ENCODE results near the gene EEF1AKMT1. TPM values are rescaled to one million over a fixed set of nuclear protein-coding genes. Genes with fewer than 3 reads are reported as not detected.
"Not testable (repeated sequence)": the region's sequence is repeated elsewhere in the genome, so short reads cannot be mapped to it uniquely, and the experiment has no call there.

EEF1AKMT1 gene
- polyA plus RNA-seq, 6 donors from 2014 or later = 5.5 to 14.8 (median 12.2) TPM

DNA sequence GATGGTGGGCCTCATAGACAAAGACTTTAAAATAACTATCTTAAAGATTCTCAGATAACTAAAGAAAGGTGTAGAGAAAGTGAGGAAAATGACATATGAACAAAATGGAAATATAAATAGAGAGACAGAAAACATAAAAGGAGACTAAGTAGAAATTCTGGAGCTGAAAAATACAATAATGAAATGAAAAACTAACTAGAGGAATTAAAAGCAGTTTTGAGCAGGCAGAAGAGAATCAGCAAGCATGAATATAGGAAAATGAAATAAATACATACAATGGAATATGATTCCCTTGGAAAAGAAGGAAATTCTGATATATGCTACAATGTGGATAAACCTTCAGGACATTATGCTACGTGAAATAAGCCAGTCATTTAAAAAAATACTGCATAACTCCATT is 3.9 kb downstream of the EEF1AKMT1 start:
- no peak for DNase-seq
- H3K4me1 Mint-ChIP-seq = peaks cover 17 to 26% (median 21%) of the 10 kb centered on the region in 3 donors
- no peak for ATAC-seq (ENCODE audit: low read depth in 2 of 2)
- peaks cover 24 to 30% of the 10 kb centered on the region in 2 donors for H3K36me3 Mint-ChIP-seq
- peaks cover 9 to 35% (median 27%) of the 10 kb centered on the region in 7 donors for H3K9me3 Mint-ChIP-seq
- peak overlapping the region in 2 of 8 donors; percentile 2 to 53 for H3K4me3 Mint-ChIP-seq
- no peaks in the 10 kb centered on the region for H3K27me3 Mint-ChIP-seq
- H3K27ac Mint-ChIP-seq = no peak overlapping the region

DNA sequence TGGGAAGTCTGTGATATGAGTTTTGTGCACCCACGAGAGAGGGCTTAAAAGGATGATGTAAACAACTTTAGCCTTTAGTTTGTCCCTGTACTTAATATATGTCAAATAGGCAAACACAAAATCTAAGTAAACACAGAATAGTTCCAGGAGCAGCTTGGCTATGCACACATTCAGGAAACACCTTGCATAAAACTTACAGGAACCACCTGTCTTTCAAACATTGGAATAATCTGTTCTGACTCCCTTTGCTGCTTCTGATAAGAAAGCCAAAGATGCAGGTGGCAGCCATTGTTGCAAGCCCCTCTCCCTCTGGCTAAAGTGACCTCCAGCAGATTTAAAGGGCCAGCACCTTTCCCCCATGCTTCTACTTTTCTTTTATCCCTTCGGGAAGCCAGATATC is 4.7 kb downstream of the EEF1AKMT1 start:
- no peak for DNase-seq

DNA sequence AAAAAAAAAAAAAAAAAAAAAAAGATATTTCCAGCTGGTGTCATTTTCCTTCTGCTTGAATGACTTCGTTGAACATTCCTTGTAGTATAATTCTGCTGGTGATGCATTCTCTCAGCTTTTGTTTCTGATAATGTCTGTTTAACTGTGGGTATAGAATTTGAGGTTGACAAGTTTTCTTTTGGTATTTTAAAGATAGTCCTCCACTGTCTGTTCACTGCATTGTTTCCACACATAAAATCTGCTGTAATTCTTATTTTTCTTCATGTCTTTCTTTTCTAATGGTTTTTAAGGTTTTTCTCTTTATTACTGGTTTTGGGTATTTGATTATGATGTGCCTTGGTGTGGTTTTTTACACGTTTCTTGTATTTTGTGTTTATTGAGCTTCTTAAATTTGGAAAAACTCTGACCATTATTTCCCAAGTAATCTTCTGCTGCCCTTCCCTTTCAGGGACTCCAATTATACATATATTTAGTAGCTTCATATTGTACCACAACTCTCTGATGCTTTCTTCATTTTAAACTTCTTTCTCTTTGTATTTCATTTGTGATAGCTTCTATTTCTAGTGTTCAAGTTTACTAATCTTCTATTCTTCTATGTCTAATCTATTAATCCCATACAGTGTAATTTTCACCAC is 6.3 kb downstream of the EEF1AKMT1 start:
- no peak overlapping the region for H3K4me3 Mint-ChIP-seq
- H3K9me3 Mint-ChIP-seq = peaks cover 9 to 35% (median 27%) of the 10 kb centered on the region in 7 donors
- H3K27ac Mint-ChIP-seq = peak overlapping the region in 1 of 6 donors; percentile 2
- peaks cover 7 to 9% (median 8%) of the 10 kb centered on the region in 3 donors for H3K4me1 Mint-ChIP-seq
- H3K36me3 Mint-ChIP-seq = peaks cover 24 to 30% of the 10 kb centered on the region in 2 donors
- ATAC-seq (ENCODE audit: low read depth in 2 of 2) (no peak), DNase-seq (no peak)
- H3K27me3 Mint-ChIP-seq = no peaks in the 10 kb centered on the region

More for the DNA sequence above, 4.7 kb downstream of the EEF1AKMT1 start:
- Mint-ChIP-seq H3K27ac (no peak overlapping the region), H3K9me3 (peaks cover 9 to 35% (median 27%) of the 10 kb centered on the region in 7 donors), H3K4me3 (no peak overlapping the region), H3K27me3 (no peaks in the 10 kb centered on the region), H3K36me3 (peaks cover 24 to 30% of the 10 kb centered on the region in 2 donors), H3K4me1 (peaks cover 20 to 21% (median 21%) of the 10 kb centered on the region in 3 donors)
- ATAC-seq (ENCODE audit: low read depth in 2 of 2) = no peak

DNA sequence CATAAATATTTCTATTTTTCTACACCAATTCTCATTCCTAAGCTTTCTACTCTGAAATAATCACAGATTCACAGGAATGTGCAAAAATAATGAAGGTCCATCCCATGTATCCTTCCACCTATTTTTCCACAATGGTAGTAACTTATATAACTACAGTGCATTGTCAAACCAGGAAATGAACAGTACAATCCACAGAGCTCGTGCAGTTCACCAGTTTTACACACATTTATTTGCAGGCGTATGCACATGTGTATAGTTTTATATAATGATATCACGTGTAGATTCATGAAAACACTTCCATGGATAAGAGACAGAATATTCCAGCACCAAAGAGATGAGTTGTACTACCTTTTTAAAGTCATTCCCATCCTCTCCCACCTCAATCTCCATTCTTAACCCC is 12.9 kb downstream of the EEF1AKMT1 start:
- H3K27me3 Mint-ChIP-seq = no peaks in the 10 kb centered on the region
- ATAC-seq (ENCODE audit: low read depth in 2 of 2) = no peak
- no peak for DNase-seq
- H3K27ac Mint-ChIP-seq = no peak overlapping the region
- peaks cover 0 to 6% (median 0%) of the 10 kb centered on the region in 3 donors for H3K4me1 Mint-ChIP-seq
- peaks cover 0 to 32% (median 7%) of the 10 kb centered on the region in 7 donors for H3K9me3 Mint-ChIP-seq
- peaks cover 11 to 15% of the 10 kb centered on the region in 2 donors for H3K36me3 Mint-ChIP-seq
- H3K4me3 Mint-ChIP-seq = no peak overlapping the region

DNA sequence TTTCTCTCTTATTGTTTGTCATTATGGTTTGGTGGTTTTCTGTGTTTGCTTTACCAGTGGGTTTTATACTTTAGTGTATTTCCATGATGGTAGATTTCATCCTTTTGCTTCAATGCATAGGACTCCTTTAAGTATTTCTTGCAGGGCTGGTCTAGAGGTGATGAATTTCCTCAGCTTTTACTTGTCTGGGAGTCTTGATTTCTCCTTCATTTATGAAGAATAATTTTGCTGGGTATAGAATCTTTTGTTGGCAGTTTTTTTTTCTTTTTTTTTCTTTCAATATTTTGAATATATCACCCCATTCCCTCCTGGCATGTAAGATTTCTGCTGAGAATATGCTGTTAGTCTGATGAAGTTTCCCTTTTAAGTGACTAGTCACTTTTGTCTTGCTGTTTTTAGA is 19.8 kb downstream of the EEF1AKMT1 start:
- H3K27ac Mint-ChIP-seq = no peak overlapping the region
- H3K4me3 Mint-ChIP-seq = no peak overlapping the region
- ATAC-seq (ENCODE audit: low read depth in 2 of 2) = no peak
- H3K4me1 Mint-ChIP-seq = no peaks in the 10 kb centered on the region
- H3K9me3 Mint-ChIP-seq = peaks cover 23 to 80% (median 61%) of the 10 kb centered on the region in 7 donors
- DNase-seq = no peak
- H3K27me3 Mint-ChIP-seq = no peaks in the 10 kb centered on the region
- H3K36me3 Mint-ChIP-seq = peaks cover 23 to 56% of the 10 kb centered on the region in 2 donors

DNA sequence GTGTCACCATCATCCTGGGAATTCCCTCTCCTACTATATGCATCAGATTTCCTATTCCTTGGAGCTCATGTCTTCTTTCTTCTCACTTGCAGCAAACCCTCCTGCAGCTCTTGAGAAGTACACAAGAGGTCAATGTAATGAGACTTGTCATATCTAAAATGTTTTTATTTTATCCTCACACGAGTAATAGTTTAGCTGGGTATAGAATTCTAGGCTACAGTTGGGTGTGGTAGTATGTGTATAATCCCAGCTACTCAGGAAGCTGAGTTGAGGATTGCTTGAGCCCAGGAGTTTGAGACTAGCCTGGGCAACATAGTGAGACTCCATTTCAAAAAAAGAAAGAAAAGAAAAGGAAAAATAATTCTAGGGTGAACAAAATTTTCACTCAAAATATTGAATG is 24.4 kb downstream of the EEF1AKMT1 start:
- H3K27me3 Mint-ChIP-seq = no peaks in the 10 kb centered on the region
- peaks cover 24 to 82% (median 62%) of the 10 kb centered on the region in 7 donors for H3K9me3 Mint-ChIP-seq
- peaks cover 27 to 62% of the 10 kb centered on the region in 2 donors for H3K36me3 Mint-ChIP-seq
- H3K4me3 Mint-ChIP-seq = no peak overlapping the region
- H3K27ac Mint-ChIP-seq = no peak overlapping the region
- DNase-seq = no peak
- no peaks in the 10 kb centered on the region for H3K4me1 Mint-ChIP-seq
- ATAC-seq (ENCODE audit: low read depth in 2 of 2) = no peak

DNA sequence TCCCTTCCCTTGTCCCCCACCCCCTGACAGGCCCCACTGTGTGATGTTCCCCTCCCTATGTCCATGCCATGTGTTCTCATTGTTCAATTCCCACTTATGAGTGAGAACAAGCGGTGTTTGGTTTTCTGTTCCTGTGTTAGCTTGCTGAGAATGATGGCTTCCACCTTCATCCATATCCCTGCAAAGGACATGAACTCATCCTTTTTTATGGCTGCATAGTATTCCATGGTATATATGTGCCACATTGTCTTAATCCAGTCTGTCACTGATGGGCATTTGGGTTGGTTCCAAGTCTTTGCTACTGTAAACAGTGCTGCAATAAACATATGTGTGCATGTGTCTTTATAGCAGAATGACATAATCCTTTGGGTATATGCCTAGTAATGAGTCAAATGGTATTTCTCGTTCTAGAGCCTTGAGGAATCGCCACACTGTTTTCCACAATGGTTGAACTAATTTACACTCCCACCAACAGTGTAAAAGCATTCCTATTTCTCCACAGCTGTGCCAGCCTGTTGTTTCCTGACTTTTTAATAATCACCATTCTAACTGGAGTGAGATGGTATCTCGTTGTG is 29.8 kb downstream of the EEF1AKMT1 start:
- not testable (repeated sequence) for DNase-seq; H3K4me1 Mint-ChIP-seq; ATAC-seq (ENCODE audit: low read depth in 2 of 2); H3K27ac Mint-ChIP-seq; H3K4me3 Mint-ChIP-seq; H3K27me3 Mint-ChIP-seq
- peaks cover 15 to 19% of the 10 kb centered on the region in 2 donors for H3K36me3 Mint-ChIP-seq
- H3K9me3 Mint-ChIP-seq = peaks cover 0 to 39% (median 23%) of the 10 kb centered on the region in 7 donors

DNA sequence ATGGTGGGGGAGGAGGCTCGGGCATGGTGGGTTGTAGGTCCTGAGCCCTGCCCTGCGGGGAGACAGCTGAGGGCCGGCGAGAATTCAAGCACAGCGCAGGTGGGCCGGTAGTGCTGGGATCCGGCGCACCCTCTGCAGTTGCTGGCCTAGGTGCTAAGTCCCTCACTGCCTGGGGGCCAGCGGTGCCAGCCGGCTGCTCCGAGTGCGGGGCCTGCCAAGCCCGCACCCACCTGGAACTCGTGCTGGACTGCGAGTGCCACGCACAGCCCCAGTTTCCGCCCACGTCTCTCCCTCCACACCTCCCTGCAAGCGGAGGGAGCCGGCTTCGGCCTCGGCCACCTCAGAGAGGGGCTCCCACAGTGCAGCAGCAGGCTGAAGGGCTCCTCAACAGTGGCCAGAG is 33.7 kb downstream of the EEF1AKMT1 start:
- no peak overlapping the region for H3K4me3 Mint-ChIP-seq
- peaks cover 0 to 7% of the 10 kb centered on the region in 2 donors for H3K36me3 Mint-ChIP-seq
- peaks cover 0 to 25% (median 10%) of the 10 kb centered on the region in 7 donors for H3K9me3 Mint-ChIP-seq
- no peaks in the 10 kb centered on the region for H3K4me1 Mint-ChIP-seq
- no peak for DNase-seq
- H3K27ac Mint-ChIP-seq = no peak overlapping the region
- H3K27me3 Mint-ChIP-seq = no peaks in the 10 kb centered on the region
- ATAC-seq (ENCODE audit: low read depth in 2 of 2) = no peak

DNA sequence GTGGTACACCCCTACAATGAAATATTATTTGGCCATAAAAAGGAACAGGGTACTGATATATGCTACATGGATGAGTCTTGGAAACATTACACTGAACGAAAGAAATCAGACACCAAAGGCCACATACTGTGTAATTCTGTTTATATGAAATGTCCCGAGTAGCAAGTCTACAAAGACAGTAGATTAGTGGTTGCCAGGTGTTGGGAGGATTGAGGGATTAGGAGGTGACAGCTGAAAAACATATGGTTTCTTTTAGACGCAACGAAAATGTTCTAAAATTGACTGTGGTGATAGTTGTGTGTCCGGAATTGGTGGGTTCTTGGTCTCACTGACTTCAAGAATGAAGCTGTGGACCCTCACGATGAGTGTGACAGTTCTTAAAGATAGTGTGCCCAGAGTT is 35.1 kb downstream of the EEF1AKMT1 start:
- Mint-ChIP-seq H3K9me3 (peaks cover 0 to 14% (median 2%) of the 10 kb centered on the region in 7 donors), H3K4me1 (no peaks in the 10 kb centered on the region), H3K27me3 (no peaks in the 10 kb centered on the region), H3K27ac (no peak overlapping the region), H3K36me3 (peaks cover 0 to 7% of the 10 kb centered on the region in 2 donors), H3K4me3 (no peak overlapping the region)
- ATAC-seq (ENCODE audit: low read depth in 2 of 2) = no peak
- DNase-seq = no peak

DNA sequence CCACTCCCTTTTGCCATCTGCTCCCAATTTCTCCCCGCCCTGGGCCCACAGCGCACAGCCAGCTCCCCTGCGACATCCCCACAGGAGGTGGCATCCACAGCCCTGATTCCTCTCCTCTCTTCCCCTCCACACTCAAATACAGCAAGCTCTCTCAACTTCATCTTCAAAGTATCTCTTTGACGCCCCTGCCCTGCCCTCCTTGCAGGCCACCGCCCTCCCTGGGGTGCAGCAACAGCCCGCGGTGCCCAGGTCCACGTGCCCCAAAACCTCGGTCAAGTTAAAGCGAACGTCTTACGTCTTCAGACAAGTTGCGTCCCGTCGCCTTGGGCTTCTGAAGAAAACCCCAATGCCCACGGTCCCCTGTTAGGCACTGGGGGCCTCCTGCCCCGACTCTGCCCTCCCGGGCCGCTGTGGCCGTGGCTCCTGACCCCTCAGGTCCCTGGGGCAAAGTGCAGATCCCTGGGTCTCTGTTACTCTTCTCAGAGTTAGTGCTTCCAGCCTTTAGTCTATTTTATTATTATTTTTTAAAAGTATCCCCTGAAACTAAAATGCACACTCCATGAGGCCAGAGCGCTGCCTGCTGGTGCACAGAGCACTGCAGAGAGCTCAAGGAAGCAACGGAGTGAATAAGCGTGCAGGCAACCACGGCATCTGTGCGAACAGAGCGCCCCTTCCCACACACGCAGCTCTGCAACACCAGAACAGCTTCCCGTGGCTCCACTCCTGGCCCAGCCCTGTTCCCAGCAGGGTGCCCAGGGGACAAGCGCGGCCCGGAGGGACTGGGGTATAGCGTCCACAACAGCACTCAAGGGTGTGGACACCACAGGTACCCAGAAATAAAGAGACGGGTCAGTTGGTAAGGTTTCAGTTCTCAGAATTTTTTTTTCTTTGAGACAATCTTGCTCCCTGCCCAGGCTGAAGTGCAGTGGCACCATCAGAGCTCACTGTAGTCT is 43.9 kb downstream of the EEF1AKMT1 start:
- Mint-ChIP-seq H3K36me3 (peaks cover 7 to 13% of the 10 kb centered on the region in 2 donors), H3K27ac (no peak overlapping the region), H3K27me3 (no peaks in the 10 kb centered on the region), H3K4me1 (no peaks in the 10 kb centered on the region), H3K9me3 (peaks cover 0 to 5% (median 0%) of the 10 kb centered on the region in 7 donors), H3K4me3 (no peak overlapping the region)
- DNase-seq (no peak), ATAC-seq (ENCODE audit: low read depth in 2 of 2) (no peak)

DNA sequence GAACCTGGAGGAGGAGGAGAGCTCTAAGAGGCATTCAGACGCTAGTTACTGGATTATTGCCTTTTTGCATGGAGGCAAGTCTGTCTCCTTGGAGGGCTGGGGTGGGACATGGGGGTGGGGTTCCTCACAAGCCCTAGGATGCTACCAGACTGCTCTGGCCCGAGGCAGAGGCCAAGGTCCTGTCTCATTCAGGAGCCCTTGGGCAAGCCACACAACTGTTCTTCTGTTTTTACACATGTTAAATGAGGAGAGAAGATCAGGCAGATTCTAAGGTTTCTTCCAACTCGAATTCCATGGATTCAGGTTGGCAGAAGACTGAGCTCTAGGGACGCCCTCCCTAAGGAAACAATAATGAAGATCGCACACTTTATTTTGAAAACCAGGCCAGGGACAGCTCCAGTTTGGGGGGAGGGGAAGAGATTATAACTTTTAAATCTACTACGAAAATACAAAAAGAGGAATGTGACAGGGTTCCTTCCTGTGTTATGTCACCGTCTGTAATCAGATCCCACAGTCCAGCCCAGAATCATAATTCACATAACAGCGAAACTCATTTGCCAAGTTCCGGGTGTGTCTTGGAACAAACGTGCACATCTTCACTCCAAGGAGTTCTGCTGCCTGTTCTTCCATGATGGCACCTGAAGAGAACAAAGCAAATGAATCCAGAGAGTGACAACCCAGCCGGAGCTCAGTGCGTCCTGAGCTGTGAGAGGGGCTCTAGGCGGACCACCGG is 45.0 kb downstream of the EEF1AKMT1 start:
- Mint-ChIP-seq H3K27me3 (no peaks in the 10 kb centered on the region), H3K36me3 (peaks cover 7 to 13% of the 10 kb centered on the region in 2 donors), H3K4me3 (no peak overlapping the region), H3K27ac (no peak overlapping the region), H3K9me3 (peaks cover 0 to 5% (median 0%) of the 10 kb centered on the region in 7 donors), H3K4me1 (no peaks in the 10 kb centered on the region)
- no peak for DNase-seq
- ATAC-seq (ENCODE audit: low read depth in 2 of 2) = no peak

DNA sequence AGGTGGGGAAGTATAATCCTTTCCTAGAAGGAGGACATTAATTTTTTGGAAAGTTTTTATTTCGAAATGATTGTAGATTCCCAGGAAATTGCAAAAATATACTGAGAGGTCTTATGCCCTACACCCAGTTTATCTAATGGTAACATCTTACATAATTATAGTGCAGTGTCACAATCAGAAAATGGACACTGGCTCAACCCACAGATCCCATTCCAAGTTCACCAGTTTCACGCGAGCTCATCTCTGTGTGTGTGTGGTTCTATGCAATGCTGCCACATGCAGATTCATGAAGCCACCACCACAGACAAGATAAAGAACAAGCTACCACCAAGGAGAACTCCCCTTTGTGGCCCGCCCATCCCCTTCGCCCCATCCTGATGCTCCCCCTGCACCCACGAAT is 45.9 kb downstream of the EEF1AKMT1 start:
- Mint-ChIP-seq H3K36me3 (peaks cover 7 to 13% of the 10 kb centered on the region in 2 donors), H3K4me3 (peak overlapping the region in 1 of 8 donors; percentile 21), H3K27me3 (peaks cover 0 to 3% (median under 1%) of the 10 kb centered on the region in 3 donors), H3K4me1 (no peaks in the 10 kb centered on the region), H3K27ac (peak overlapping the region in 2 of 6 donors; percentile 43 to 76), H3K9me3 (peaks cover 0 to 5% (median 0%) of the 10 kb centered on the region in 7 donors)
- DNase-seq = no peak
- ATAC-seq (ENCODE audit: low read depth in 2 of 2) = no peak
